HTR-8/SVneo (cell line): ENCODE results near the gene KCNB1.

Source experiments
- DNase-seq: peaks from one replicate; pipeline ENCODE4 v3.0.0; 2011; ENCODE audit warnings: low spot score, mixed read lengths; ENCODE audit not compliant: insufficient read length
- FAIRE-seq: peaks from 2 replicates; lab custom pipeline; 2011; peaks lifted over from hg19 to GRCh38; lab: Jason Lieb, UNC

KCNB1 gene

GRCh38 chr20:49397525-49397924 lies 84.9 kb downstream of the KCNB1 start:
- peak; percentile 95 for DNase-seq

GRCh38 chr20:49396230-49396629 lies 86.2 kb downstream of the KCNB1 start:
- DNase-seq (no peak), FAIRE-seq (peak; percentile 66)

More at GRCh38 chr20:49397525-49397924, 84.9 kb downstream of the KCNB1 start:
- FAIRE-seq = peak; percentile 97

GRCh38 chr20:49395659-49396058 lies 86.8 kb downstream of the KCNB1 start:
- DNase-seq (no peak), FAIRE-seq (no peak)

GRCh38 chr20:49395183-49395582 lies 87.3 kb downstream of the KCNB1 start:
- peak; percentile 89 for FAIRE-seq
- no peak for DNase-seq

DNA sequence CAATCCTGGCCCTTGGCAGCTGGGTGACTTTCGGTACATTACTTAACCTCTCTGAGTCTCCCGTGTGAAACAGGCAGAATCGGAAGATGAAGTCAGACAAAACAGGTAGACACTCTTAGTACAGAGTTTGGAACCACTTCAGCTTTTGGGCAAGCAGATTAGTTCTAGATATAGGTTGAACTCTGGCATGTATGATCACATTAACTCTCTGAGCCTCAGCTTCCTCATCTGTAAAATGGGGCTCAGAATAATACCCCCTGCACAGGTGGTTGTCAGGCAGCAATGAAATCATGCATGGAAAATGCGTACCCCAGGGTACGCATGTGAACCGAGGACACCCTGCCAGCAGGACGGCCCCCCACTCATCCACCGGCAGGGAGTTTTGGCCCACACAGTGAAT lies 87.7 kb downstream of the KCNB1 start:
- DNase-seq (no peak), FAIRE-seq (no peak)

DNA sequence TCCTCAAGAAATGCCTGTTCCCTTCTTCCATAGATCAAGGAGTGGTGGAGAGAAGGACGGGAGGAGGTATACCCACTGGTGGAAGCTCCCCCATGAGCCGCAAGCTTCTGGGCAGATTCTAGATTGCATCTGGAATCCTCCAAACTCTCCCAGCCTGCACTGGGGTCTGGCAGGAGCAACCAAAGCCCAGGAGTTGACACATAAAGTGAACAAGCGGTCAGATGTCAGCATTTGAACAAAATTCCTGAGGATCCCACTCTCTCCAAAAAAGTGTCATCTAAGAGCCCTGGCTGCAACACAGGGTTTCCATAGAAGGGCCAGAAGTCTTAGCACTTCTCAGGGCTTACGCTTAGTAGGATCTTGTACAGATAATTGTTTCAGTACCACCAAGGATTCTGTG lies 88.2 kb downstream of the KCNB1 start:
- FAIRE-seq (peak; percentile 58), DNase-seq (no peak)

DNA sequence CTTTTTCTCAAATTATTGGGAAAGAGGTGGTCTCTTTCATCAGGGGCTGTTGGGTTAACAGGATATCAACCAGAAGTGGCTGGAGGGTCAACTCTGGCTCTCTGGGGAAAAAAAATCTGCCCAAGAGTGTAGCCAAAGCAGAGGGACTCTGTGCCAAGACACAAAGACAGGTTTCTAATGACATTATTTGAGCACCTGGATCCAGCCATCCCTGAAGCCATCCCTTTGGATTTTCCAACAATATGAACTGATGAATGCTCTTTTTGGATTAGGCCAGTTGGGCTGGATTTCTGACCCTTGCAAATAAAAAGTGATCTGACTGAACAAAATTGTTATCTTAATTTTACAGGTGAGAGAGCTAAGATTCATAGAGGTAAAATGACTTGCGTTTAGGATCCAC lies 88.7 kb downstream of the KCNB1 start:
- FAIRE-seq = peak; percentile 62
- DNase-seq = no peak

DNA sequence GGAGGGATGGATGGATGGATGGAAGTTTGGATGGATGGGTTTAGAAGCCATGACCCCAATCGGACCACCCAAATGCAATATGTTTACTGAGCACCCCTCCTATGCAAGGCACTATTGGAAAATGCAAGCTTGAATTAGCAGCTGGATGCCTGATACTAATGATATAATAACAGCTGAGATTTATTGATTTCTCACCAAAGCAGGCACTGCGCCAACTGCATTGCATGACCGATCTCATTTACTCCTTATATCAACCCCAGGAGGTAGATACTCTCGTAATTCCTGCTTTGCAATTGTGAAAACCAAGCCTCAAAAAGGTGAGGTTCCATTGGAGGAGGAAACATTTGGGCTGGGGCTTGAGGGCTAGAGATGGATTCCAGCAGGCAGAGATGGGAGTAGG lies 89.7 kb downstream of the KCNB1 start:
- FAIRE-seq = peak; percentile 96
- no peak for DNase-seq

DNA sequence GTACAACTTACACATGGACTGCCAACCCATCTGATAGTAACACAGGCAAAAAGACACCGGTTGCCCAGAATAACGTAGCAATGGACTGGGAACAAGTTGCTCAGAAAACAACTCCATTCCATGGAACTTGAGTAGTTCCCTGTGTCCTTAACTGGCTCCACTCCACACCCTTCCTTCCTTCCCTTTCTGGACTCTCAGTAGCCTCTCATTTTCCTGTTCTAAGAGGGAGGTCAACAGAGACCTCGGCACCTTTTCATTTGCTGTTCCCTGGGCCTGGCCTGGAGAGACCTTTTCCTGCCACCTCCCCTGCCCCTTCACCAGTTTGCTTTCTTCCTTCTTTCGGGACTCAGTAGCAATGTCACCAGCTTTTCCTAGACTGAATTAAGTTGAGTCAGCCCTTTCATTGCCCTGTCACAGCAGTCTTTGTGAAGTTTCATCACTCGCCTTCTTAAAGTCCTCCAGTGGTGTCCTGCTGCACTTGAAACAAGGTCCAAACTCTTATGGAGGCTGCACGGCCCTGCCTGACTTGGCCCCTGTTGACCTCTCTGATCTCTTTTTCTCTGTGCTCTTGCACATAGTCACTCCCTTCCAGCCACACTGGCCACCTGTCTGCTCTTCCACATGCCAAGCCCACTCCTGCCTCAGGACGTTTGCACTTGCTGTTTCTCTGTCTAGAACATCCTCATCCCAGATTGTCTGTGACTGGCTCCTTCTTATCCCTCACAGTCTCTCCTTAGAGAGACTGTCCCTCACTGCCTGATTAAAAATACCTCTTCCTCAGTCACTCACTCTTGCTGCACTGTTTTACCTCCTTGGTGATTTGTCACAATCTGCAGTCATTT lies 90.8 kb downstream of the KCNB1 start:
- DNase-seq (no peak), FAIRE-seq (peak; percentile 87)

DNA sequence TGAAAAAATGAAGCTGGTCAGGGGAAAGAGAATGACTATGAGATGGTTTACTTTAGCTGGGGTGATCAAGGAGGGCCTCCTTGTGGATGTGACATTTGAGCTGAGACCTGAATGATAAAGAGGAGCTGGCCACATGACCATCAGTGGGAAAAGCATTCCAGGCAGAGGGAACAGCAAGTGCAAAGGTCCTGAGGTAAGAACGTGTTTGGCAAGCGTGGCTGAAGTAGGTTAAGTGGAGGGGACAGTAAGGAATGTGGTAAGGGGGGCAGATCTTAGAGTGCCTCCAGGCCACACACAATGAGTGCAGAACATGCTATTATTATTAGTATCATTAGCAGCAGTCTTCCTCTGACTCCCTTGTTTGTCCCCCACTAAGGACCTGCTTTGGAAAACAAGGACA lies 92.6 kb downstream of the KCNB1 start:
- no peak for DNase-seq
- FAIRE-seq = peak; percentile 92

DNA sequence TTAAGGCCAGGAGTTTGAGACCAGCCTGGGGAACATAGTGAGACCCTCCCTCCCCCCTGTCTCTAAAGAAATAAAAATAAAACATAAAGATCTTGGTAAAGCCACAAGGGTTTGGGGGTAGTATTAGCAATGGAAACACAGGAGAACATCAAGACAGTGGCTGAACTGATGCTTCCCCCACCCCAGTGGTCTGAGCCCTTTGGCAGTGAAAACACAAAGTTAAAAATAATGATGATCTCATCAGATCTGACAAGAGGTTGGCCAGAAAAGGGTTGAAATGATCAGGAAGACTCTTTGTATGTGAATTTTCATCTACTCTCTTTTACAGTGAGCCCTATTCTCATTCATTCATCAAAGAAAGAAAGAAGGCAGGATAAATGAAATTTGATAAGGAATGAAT lies 93.7 kb downstream of the KCNB1 start:
- no peak for DNase-seq
- no peak for FAIRE-seq

GRCh38 chr20:49387581-49387939 lies 94.9 kb downstream of the KCNB1 start:
- no peak for FAIRE-seq
- no peak for DNase-seq

DNA sequence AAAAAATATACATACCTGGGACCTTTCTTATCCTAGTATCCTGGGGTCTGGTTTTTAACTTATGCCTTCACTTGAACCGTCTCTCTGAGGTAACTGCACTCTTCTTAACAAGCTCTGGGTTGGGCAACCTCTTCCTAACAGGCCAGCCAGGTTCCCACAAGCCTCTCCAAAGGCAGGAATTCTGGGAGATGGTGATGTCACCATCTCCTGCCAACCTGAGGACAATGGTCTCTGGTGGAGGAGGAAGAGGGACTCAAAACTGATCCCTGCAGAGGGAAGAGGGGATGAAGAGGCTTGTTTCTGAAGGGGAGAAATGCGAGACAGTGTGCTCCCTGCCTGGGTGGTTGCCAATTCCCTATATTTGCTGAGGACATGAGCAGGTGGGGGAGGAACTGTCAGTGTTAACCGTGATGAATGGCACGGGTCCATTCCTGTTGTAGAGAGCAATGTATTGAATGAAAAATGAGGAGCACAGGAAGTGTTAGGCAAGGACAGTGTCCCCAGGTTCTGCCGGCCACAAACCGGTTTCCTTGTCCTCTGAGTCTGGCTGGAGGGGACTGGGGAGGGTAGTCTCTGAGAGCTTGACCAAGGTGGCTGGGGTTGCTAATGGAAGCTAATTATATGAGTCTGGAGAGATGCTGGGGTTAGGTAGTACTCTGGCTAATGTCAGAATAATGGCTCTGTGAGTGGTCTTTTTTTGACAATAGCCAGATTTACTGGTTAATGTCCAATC lies 95.5 kb downstream of the KCNB1 start:
- FAIRE-seq (peak; percentile 89), DNase-seq (no peak)

GRCh38 chr20:49385465-49385864 lies 97.0 kb downstream of the KCNB1 start:
- DNase-seq = peak; percentile 74
- FAIRE-seq = peak; percentile 98

DNA sequence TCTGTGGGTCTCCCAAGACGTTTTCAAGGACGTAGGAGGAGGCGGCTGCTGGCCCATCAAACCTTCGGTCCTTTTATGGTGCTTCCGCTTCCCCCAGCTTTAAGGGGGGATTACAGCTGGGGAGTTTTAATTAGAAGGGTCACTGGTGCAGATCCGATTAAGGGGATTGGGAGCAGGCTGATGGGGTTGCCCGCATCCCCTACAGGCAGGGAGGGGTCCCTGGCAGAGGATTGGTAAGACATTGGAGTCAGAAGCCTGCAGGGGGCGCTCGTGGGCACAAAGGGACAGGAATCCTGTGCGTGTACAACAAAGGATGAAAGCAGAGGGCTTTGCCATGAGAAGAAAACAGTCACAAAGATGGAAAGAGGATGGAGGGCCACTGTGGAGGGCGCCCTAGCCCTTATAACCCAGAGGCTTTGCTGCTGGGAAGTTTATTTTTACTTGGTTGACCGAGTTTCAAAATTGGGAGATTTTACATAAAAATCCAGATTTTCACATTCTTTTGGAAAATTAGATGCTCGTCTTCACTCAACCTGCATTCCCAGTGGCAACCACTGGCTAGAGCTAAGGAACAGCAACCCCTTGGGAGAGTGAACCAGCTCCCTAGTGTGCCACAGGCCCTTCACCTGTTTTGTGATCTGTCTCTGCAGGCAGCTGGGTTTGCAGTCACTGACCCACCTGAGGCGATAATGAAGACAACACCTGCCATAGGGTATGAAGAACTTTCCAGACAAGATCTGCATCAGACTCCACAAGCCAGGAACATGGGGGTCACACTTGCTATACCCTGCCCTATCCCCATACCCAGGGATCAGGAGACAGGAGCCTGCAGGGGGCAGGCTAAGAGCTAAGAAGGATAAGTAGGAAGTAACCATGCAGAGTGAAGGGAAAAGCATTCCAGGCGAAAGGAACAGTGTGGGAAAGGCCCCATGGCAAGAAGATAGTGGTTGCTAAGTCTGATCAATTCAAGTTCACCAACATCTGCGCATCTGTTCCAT lies 97.7 kb downstream of the KCNB1 start:
- FAIRE-seq (peak; percentile 28), DNase-seq (peak; percentile 89)

DNA sequence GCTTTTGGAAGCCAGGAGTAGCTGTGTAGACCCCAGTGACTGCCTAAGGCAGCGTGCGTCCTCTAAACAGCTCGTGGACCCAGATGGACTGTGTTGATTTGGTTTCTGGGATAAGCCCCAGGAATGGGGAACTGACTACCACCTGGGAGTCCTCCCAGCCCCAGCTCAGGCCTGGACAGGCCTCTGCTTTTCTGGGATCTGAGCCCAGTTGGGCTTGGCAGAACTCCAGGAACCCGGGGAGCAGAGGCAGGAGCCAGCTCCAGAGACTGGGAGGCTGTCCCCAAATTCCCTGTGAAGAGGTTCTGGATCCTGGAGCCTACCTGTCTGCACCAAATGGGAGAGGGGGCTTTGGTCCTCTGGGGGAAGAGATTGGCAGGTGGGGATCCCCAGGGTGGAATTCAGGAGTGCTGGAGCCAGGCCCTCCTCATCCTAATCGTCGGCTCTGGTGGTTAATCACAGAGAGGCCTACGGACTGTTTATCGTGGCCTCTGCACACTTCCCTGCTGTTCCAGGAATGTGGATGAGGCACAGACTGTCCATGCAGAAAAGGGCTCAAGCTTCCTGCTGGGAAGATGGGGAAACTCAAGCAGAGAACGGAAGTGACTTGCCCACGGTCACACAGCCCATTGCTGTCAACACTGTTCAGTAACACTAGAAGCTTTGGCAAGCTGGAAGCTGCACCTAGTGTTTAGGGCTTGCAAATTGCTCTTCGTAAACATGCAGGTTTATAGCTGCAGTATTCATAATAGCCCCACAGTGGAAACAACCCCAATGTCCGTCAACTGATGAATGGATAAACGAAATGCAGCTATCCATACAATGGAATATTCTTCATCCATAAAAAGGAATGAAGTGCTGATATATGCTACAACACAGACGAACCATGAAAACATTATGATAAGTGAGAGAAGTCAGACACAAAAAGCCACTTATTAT lies 100.6 kb downstream of the KCNB1 start:
- FAIRE-seq (peak; percentile 80), DNase-seq (peak; percentile 75)

GRCh38 chr20:49380337-49380780 lies 102.1 kb downstream of the KCNB1 start:
- DNase-seq = no peak
- peak; percentile 48 for FAIRE-seq

DNA sequence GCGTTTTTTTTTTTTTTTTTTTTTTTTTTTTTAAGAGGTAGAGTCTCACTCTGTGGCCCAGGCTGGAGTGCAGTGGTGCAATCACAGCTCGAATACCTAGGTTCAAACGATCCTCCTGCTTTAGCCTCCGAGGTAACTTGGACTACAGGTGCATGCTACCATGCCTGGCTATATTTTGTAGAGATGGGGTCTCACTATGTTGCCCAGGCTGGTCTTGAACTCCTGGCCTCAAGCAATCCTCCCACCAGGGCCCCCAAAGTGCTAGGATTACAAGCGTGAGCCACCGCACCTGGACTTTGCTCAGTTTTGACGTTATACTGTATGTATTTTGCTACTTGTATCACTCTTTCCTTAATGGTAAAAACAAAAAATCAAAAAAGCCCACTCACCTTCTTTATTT lies 103.1 kb downstream of the KCNB1 start:
- FAIRE-seq (no peak), DNase-seq (no peak)

GRCh38 chr20:49377326-49377725 lies 105.1 kb downstream of the KCNB1 start:
- FAIRE-seq = peak; percentile 51
- DNase-seq = no peak
